OCI-LY3 (cell line): ENCODE data around the gene SLC9A2.

Experiments used
- H2AFZ ChIP-seq: fragments of 200-600, 300-600 bp; shearing (Covaris generic); 2 replicates; pipeline ENCODE4 v1.6.0; 2014; ENCODE audit warnings: antibody characterized with exemption, low read depth, low read length
- H3K27ac ChIP-seq: fragments of 200-600, 300-600 bp; sonication (generic); 2 replicates; pipeline ENCODE4 v1.5.1; 2014; ENCODE audit warnings: mild to moderate bottlenecking, low read length, moderate library complexity, mixed read lengths
- H3K27me3 ChIP-seq: fragments of 200-600, 300-600 bp; sonication (generic); 2 replicates; pipeline ENCODE4 v1.6.1; 2014; ENCODE audit warnings: low read depth, low read length, mixed read lengths
- H3K36me3 ChIP-seq: fragments of 200-600, 300-600 bp; sonication (generic); replicated peaks from 2 replicates; pipeline ENCODE3; 2014; ENCODE audit warnings: low read depth, low read length, mixed read lengths
- H3K4me1 ChIP-seq: fragments of 300-600, 200-600 bp; sonication (generic); 2 replicates; pipeline ENCODE4 v1.6.1; 2014; ENCODE audit warnings: low read length, mixed read lengths
- H3K4me2 ChIP-seq: fragments of 200-600, 300-600 bp; sonication (generic); 2 replicates; pipeline ENCODE4 v1.6.1; 2014; ENCODE audit warnings: low read length, mixed read lengths
- H3K4me3 ChIP-seq: fragments of 300-600, 200-600 bp; sonication (generic); 2 replicates; pipeline ENCODE4 v1.5.1; 2014; ENCODE audit warnings: antibody characterized with exemption, mild to moderate bottlenecking, low read length, moderate library complexity
- H3K79me2 ChIP-seq: fragments of 300-600, 200-600 bp; shearing (Covaris generic); 2 replicates; pipeline ENCODE4 v1.6.1; 2014; ENCODE audit warnings: mild to moderate bottlenecking, low read length, mixed read lengths
- H3K9ac ChIP-seq: fragments of 300-600, 200-600 bp; shearing (Covaris generic); 2 replicates; pipeline ENCODE4 v1.6.0; 2014; ENCODE audit warnings: mild to moderate bottlenecking, low read length, moderate library complexity
- H3K9me3 ChIP-seq: fragments of 200-600, 300-600 bp; shearing (Covaris generic); 2 replicates; pipeline ENCODE4 v1.6.1; 2014; ENCODE audit warnings: low read length, mixed read lengths; ENCODE audit not compliant: insufficient read depth
- H4K20me1 ChIP-seq: fragments of 200-600, 300-600 bp; sonication (generic); 2 replicates; pipeline ENCODE4 v1.6.1; 2016; ENCODE audit warnings: low read length, mixed read lengths; ENCODE audit not compliant: insufficient read depth
- CTCF ChIP-seq: fragments of 200-600, 300-600 bp; sonication (generic); IDR thresholded peaks from 2 replicates; pipeline ENCODE4 v1.5.1; 2014; ENCODE audit warnings: antibody characterized with exemption, low read length, low read depth
- EZH2phosphoT487 ChIP-seq: fragments of 200-600 bp; shearing (Covaris generic); IDR thresholded peaks from 2 replicates; pipeline ENCODE4 v1.6.1; 2018; ENCODE audit warnings: antibody characterized with exemption, mixed run types, low read depth

SLC9A2 gene

GRCh38 chr2:102619414-102620319, at the start of gene SLC9A2:
SLC9A2 (plus strand) TSS chr2:102619553; CDS start chr2:102619849, 296 bp downstream.
- Histone ChIP-seq H3K4me3 (no peak within 1 kb of the TSS), H3K27ac (no peak within 1 kb of the TSS), H2AFZ (no peak within 1 kb of the TSS), H4K20me1 (no peaks in the 10 kb centered on the region), H3K36me3 (no peaks in the 10 kb centered on the region), H3K27me3 (no peaks in the 10 kb centered on the region), H3K4me1 (peaks cover 53% of the 10 kb centered on the region), H3K9me3 (no peaks in the 10 kb centered on the region), H3K9ac (no peak within 1 kb of the TSS), H3K4me2 (no peak within 1 kb of the TSS), H3K79me2 (no peaks in the 10 kb centered on the region)
- TF ChIP-seq CTCF (no peak), EZH2phosphoT487 (no peak)

DNA sequence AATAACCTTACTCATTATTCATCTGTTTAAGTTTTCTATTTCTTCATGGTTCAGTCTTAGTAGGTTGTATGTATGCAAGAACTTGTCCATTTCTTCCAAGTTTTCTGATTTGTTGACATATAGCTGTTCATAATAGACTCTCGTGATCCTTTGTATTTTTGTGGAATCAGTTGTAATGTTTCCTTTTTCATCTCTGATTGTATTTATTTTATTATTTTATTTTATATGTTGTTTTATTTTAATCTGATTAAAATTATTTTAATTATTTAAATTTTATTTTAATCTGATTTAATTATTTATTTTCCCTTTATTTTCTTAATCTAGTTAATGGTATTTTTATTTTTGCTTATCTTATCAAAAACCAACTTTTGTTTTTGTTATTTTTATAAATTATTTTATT, 43.5 kb upstream of the SLC9A2 start:
- no peaks in the 10 kb centered on the region for H3K27me3 ChIP-seq
- no peaks in the 10 kb centered on the region for H3K79me2 ChIP-seq
- H4K20me1 ChIP-seq = no peaks in the 10 kb centered on the region
- TF ChIP-seq CTCF = no peak
- no peak for TF ChIP-seq EZH2phosphoT487
- H3K4me3 ChIP-seq = no peak overlapping the region
- no peak overlapping the region for H3K9ac ChIP-seq
- H2AFZ ChIP-seq = no peak overlapping the region
- H3K36me3 ChIP-seq = no peaks in the 10 kb centered on the region
- H3K4me2 ChIP-seq = no peak overlapping the region
- H3K27ac ChIP-seq = no peak overlapping the region
- no peaks in the 10 kb centered on the region for H3K4me1 ChIP-seq
- peaks cover 5% of the 10 kb centered on the region; the same call in 1 of the 2 replicates for H3K9me3 ChIP-seq

DNA sequence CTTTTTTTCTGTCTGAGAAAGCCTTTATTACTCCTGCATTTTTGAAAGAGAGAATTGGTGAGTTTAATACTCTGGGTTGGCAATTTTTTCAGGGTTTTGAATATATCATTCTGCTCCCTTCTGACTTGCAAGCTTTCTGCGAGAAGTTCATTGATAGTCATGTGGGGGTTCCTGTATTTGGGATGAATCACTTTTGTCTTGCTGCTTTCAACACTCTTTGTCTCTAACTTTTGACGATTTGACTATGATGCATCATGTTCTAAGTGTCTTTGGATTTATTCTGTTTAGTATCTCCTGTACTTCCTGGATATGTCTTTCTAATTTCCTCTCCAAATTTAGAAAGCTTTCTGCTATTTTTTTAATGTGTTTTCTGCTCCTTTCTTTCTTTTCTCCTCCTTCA, 41.0 kb upstream of the SLC9A2 start:
- Histone ChIP-seq H3K27ac (no peak overlapping the region), H3K4me2 (no peak overlapping the region), H3K79me2 (no peaks in the 10 kb centered on the region), H3K9ac (no peak overlapping the region), H3K4me1 (peaks cover 7% of the 10 kb centered on the region), H3K27me3 (no peaks in the 10 kb centered on the region), H3K9me3 (no peaks in the 10 kb centered on the region), H2AFZ (no peak overlapping the region), H4K20me1 (no peaks in the 10 kb centered on the region), H3K36me3 (no peaks in the 10 kb centered on the region), H3K4me3 (no peak overlapping the region)
- no peak for TF ChIP-seq EZH2phosphoT487
- TF ChIP-seq CTCF = no peak

DNA sequence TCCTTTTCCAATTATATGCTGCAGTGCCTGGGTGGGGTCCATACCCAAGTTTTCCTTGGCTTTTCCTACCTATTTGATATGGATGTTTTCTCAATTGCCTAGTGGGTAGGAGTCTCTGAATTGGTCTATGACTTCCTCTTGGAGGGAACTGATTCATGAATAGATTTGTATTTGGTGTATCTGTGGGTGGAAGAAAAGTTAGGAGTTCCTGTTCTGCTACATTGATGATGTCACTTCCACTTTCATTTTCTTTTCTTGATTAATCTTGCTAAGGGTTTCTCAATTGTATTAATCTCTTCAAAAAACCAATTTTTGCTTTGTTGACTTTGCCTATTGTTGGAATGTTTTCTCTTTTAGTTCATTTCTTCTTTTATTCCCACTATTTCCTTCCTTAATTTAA, 37.4 kb upstream of the SLC9A2 start:
- Histone ChIP-seq H4K20me1 (no peaks in the 10 kb centered on the region), H3K27ac (no peak overlapping the region), H3K4me2 (peak overlapping the region; percentile 23; the same call in 1 of the 2 replicates), H3K4me3 (0 out of 2 replicates have a peak overlapping the region, but pooled peaks have one; percentile 14), H3K4me1 (peaks cover 7% of the 10 kb centered on the region), H3K9me3 (no peaks in the 10 kb centered on the region), H3K27me3 (no peaks in the 10 kb centered on the region), H3K9ac (no peak overlapping the region), H2AFZ (peak overlapping the region; percentile 42; the same call in 1 of the 2 replicates), H3K36me3 (no peaks in the 10 kb centered on the region), H3K79me2 (no peaks in the 10 kb centered on the region)
- TF ChIP-seq EZH2phosphoT487 = no peak
- no peak for TF ChIP-seq CTCF
